SHP77 (cell line): Measurements from ENCODE around the gene ZC3H18.

Experiments
- DNase-seq, 2 experiments: peaks; one replicate each; lab custom pipeline; 2025; lab: John Stamatoyannopoulos, UW

ZC3H18 gene

DNA sequence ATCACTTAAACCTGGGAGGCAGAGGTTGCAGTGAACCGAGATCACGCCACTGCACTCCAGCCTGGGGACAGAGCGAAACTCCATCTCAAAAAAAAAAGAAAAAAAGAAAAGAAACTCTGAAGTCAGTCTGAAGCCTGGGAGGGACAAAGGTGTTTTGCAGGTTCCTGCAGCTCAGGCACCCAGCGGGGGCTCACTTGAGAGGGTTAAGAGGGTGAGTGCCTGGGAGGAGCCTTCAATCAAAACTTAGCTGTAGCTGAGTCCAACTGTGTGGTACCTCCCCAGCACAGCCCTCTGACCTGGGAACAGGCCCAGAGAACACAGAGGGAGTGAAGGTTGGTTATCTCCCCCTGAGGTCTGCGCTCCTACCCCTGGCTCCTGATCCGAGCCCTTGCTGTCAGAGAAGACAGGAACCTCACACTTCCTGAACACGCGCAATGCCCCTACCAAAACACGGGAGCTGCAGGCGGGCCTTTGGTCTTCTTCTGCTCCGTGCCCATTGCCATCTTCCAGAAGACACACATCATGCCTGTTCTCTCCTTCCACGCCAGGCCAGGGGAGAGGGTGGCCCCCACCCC, 20.4 kb upstream of the ZC3H18 start:
- no peak for DNase-seq

DNA sequence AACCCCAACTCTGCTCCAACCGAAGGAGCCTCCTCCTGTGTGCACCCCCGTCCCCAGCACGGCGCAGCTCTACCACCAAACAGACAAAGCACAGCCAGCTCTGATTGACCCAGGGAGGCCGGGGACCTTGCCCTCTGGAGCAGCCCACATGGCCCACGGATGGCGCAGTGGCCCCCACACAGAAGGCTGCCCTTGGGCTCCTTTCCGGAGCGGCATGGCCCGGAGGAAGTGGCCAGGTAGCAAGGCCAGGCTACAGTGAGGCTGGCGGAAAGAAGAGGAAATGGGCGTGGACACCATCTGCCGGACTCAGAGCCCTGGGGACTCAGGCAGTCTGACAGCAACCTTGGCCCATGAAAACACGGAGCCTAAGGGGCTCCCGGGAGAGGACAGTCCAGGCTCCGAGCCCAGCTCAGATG, 19.9 kb upstream of the ZC3H18 start:
- DNase-seq: no peak

DNA sequence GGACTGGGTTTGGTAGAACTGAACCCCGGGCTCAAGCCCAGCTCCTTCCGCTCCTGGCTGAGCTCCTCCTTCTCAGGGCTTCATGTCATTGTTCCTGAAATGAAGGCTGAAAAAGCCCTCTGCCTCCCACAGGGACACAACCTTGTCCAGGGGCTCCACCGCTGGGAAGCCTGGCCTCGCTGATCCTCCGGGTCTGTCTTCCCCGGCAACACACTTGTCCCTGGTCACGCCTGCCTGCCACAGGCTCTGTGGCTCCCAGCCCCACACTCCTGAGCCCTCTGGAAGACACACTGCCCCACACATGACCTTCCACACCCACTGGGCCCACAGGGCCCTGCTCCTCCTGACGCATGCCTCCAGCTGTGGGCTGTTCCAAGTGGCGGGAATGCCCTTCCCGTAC, 18.0 kb upstream of the ZC3H18 start:
- DNase-seq: no peak

DNA sequence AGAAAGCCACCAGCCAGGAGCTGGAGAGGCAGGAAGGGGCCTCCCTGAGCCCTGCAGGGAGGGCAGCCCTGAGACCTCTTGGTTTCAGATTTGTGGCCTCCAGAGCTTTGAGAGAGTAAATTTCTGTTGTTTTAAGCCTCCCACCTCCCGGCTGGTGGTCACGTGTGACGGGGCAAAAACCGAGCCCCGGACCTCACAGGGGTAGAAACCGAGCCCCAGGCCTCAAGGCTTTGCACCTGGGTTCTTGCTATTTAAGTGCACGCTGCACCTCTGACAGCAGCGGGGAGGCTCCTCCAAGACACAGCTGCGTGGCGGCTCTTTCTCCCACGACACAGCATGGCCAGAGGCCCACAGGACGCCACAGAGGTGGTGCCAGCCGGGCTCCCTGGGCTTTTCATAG, 17.4 kb upstream of the ZC3H18 start:
- no peak for DNase-seq

DNA sequence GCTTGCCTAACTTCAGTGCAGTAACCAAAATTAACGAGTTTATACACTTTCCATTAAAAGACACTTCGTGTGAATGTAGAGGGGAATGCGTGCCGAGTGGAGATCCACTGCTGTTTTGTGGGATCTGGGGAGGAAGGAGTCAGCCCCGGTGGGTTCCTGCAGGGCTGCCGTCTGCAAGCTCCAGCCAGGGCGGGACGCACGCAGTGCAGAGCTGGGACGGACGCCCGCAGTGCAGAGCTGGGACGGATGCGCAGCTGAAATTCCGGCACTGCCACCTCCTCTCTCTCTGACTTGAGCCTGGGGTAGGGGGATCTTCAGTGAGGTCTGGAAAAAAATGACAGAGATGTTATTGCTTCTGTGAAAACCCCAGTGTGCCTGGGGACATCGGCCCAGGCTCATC, 16.5 kb upstream of the ZC3H18 start:
- DNase-seq: no peak

DNA sequence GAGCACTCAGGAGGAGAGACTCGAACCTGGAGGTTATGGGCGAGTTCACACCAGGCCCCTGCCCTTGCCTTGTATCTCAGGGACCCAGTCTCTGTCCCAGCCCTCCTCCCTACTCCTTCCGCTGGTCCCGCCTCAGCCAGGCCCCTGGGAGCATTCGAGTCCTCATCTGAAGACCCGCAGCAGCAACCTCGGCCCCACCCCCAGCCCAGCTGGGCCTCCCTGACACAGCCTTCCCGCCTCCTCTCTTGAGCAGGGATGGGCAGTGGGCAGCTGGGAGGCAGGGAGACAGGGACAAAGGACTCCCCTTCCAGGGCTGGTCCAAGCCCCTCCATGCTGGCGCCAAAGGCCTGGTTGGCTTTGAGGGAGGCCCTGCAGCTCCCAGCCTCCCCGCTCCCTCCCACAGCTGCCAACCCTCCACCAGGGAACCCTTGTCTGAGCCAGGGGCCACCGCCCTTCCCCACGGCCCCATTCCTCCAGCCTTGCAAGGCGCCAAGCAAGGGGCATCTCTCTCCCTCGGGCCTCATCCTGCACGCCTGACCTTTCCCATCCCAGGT, 15.4 kb upstream of the ZC3H18 start:
- no peak for DNase-seq

DNA sequence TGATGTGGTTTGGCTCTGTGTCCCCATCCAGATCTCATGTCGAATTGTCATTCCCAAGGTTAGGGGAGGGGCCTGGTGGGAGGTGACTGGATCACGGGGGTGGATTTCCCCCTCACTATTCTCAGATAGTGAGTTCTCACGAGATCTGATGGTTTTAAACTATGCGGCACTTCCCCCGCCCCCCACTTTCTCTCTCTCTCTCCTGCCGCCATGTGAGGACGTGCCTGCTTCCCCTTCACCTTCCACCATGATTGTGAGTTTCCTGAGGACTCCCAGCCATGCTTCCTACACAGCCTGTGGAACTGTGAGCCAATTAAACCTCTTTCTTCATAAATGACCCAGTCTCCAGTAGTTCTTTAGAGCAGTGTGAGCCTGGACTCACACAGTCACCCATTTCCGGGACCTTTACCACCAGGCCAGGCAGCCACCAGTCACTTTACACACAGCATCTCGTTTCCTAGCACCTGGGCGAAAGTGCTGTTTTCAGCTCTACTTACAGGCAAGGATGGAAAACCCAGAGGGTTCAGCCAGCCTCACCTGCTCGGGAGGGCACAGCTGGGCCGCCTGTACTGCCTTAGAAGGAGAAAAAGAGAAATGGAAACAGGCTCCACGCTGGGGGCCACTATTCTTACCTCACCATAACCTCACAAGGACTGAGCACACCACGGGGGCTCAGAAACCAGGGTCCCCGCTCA, 13.8 kb upstream of the ZC3H18 start:
- no peak for DNase-seq

DNA sequence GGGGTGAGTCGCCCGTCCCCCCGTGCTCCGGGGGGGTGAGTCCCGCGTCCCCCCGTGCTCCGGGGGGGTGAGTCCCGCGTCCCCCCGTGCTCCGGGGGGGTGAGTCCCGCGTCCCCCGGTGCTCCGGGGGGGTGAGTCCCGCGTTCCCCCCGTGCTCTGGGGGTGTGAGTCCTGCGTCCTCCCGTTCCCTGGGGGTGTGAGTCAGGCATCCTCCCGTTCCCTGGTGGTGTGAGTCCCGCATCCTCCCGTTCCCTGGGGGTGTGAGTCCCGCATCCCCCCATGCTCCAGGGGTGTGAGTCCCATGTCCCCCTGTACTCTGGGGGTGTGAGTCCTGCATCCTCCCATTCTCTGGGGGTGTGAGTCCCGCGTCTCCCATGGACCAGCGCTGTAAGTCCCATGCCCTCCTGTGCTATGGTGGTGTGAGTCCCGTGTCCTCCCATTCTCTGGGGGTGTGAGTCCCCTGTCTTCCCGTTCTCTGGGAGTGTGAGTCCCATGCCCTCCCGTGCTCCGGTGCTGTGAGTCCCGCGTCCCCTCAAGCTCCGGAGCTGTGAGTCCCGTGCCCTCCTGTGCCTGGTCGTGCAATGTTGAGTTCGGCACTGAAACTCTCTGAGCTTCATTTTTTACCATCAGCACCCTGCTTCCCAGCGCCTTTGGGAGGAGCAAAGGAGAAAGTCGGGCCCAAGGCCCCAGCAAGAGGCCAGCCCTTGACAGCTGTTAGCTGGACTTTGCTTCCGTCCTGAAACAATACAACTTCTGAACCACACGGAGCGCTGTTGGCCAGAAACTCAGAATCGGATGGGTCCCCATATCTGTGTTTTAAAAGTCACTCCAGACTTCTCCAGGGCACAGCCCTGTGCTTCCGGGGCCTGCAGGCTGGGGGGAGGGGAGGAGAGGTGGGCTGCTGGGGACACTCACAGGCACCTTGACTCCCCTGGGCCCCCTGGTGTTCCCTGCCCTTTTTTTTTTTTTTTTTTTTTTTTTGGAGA, 11.5 kb upstream of the ZC3H18 start:
- DNase-seq: peak; percentile 71 to 89

DNA sequence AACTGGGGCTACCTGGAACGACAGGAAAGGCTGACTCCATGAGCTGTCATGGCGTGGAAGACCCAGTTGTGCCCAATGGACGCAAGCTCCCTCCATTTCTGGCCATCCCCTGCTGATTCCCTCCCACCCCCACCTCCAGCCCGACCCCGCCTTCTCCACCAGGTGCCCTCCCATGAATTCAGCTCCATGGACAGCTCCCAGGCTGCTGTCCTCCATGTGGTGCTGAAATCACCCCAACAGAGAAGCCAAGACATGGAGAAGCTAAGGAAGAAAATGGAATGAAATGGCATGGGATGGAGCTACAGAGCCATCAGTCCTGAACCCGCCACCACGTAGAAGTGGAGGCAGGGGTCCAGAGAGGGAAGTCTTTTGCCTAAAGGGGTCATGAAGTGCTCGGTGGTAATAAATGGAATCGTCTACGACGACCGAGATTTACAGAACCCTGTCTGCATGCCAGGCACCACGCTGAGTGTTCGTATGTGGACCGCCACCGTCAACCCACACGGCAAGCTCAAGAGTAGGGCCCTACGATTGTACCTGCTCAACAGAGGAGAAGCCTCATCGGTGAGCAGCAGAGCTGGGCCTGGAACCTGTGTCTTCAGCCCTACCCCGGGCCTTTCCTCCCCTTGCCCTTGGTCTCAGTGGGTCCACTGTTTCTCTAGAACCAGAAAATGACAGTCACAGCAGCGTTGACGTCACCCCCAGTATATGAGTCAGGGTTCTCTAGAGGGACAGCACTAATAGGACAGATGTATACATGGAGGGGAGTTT, 9.3 kb upstream of the ZC3H18 start:
- no peak for DNase-seq

DNA sequence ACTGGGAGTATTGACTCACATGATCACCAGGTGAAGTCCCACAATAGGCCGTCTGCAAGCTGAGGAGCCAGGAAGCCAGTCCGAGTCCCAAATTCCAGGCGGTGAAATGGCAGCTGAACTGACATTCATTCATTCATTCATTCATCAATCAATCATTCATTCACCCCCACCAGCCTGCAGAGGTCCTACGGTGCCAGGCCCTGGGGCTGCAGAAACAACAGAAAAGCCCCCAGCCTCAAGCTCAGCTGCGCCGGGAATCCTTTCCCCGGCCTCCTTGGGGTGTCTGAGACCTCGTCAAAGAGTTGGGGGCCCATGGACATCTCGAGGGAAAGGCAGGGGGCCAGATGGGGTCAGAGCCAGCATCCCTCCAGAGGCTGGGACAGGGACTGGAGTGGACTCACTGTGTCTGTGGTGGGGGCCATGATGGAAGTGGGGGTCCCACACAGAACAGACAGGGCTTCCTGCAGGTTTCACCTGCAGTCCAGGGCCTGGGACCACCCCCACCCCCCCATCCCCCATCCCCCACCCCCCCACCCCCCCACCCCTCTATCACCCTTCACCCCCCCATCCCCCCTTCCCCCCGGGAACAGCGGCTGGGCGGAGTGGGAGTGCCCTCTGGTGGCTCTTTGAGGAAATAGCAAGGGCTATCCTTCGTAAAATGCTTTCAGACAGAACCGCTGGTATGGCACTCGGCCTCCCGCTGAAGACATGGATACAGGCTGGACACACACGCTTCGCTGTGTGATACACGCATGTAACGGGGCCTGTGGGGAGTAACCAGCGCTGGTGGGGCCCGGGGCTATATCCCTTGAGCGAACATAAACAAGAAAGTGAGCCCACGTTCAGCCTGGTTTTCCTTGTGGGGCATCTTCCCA, 8.5 kb upstream of the ZC3H18 start:
- DNase-seq: peak; percentile 59 to 72

DNA sequence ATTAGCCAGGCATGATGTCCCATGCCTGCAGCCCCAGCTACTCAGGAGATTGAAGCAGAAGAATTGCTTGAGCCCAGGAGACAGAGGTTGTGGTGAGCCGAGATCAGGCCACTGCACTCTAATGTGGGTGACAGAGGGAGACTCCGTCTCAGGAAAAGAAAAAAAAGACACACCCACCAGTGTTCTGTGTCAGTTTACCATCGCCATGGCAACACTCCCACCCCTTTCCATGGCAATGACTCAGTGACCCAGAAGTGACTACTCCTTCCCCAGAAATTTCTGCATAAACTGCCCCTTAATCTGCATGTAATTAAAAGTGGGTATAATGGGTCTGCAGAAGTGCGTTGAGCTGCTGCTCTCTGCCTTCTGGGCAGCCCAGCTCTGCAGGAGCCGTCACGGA, 4.0 kb upstream of the ZC3H18 start:
- no peak for DNase-seq

DNA sequence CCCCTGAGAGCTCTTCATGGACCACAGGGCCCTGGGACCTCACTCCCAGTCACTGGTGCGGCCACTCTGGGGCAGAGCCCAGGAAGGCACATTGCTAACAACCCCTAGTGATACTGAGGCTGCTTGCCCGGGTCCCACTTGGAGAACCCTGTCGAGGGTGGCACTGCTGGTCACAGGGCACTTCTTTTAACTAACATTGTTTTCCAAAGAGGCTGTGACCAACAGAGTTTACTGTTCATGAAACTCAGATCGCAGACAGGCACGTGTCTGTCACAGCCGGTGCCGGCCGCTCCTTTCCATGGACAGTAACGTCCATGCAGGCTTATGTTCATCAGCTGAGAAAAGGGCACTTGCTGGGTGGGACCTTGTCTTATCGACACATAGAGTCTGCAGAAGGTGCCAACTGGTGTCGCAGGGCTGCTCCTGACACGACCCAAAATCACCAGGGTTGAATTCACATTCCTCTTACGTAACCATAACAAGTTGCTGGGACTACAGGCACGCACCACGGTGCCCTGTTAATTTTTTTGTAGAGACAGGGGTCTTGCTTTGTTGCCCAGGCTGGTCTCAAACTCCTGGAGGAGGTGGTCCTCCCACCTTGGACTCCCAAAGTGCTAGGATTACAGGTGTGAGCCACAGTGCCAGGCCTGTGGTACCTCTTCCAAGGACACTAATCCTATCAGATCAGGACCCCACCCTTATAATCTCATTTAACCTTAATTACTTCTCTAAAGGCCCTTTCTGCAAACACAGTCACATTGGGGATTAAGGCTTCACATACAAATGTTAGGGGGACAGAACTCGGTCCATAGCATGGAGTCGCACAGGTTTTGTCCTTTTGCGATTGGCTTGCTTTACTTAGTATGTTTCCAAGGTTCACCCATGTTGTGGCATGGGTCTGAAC, 1.2 kb upstream of the ZC3H18 start:
- DNase-seq: no peak

DNA sequence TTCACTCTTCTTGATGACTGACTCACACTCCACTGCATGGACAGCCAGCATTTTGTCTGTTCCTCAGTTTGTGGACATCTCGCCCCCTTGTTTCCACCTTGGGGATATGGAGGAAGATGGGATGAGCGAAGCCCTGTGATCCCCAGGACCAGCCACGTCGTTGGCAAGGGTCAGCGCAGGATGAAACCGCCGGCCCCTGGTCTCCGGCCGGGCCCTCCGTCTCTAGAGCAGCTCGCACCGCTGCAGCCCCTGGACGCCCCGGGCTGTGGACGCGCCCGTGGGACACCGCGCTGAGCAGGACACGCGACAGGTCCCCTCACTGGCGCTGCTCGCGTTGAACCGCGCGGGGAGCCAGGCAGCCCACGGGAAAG, 604 bp upstream of the ZC3H18 start:
- no peak for DNase-seq

DNA sequence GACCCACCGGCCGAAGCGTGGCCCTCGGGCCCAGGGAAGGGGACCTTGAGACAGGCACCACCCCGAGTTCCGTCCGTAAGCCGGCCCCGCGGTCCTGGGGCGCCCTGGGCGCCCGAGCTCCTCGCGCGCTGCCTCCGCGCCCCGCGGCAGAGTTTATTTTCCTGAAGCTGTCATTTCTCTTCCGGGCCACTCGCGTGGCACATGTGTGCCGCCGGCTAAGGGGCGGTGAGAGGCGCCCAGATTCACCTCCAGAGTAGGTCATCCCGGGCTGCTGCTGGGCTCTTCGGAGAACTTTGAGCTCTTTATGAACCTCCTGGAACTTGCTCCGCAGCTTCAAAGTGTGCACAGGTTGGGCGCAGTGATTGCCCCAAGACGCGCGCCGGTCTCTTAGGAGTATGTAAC, 489 bp downstream of the ZC3H18 start:
- no peak for DNase-seq

DNA sequence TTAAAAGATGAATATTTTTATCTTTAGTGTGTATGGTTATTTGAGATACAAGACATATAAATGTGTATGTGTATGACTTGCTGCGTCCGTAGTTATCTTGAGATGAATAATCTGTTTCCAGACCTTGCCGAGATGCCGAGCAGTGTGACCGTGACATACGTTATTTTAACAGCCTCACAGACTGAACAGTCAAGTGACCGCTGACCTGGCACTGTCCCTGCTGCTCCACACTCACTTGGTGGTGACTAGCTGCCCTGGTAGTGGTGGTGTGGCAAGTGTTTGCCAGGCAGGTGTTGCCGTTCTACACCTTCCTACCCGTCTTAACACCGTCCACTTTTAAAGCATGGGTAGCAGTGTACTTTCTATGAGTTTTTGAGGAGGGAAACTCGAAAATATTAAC, 5.0 kb downstream of the ZC3H18 start:
- no peak for DNase-seq

DNA sequence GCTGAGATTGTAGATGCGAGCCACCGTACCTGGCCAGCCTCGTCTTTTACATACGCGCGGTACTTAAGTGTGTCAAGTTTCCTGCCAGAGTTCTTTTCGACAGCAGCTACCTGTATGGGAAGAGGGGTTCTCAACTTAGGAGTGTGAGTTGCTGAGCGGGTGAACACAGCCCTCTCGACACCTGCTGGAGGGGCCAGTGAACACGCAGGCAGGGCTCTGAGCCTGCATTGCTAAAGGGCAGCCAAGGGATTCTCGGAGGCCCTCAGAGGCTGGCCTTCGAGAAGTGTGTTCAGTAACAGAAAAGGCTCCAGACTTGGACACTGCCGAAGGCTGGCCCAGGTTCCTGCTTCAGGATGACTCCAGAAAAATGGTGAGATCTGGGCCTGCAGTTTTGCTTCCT, 6.1 kb downstream of the ZC3H18 start:
- DNase-seq: no peak

DNA sequence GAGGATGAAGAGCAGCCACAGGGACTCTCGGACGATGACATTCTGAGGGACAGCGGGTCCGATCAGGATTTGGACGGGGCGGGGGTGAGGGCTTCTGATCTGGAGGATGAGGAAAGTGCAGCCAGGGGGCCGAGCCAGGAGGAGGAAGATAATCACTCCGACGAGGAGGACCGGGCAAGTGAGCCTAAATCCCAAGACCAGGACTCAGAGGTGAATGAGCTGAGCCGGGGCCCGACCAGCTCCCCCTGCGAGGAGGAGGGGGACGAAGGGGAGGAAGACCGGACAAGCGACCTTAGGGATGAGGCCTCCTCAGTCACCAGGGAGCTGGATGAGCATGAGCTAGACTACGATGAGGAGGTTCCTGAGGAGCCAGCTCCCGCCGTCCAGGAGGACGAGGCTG, 7.0 kb downstream of the ZC3H18 start:
- DNase-seq: no peak

DNA sequence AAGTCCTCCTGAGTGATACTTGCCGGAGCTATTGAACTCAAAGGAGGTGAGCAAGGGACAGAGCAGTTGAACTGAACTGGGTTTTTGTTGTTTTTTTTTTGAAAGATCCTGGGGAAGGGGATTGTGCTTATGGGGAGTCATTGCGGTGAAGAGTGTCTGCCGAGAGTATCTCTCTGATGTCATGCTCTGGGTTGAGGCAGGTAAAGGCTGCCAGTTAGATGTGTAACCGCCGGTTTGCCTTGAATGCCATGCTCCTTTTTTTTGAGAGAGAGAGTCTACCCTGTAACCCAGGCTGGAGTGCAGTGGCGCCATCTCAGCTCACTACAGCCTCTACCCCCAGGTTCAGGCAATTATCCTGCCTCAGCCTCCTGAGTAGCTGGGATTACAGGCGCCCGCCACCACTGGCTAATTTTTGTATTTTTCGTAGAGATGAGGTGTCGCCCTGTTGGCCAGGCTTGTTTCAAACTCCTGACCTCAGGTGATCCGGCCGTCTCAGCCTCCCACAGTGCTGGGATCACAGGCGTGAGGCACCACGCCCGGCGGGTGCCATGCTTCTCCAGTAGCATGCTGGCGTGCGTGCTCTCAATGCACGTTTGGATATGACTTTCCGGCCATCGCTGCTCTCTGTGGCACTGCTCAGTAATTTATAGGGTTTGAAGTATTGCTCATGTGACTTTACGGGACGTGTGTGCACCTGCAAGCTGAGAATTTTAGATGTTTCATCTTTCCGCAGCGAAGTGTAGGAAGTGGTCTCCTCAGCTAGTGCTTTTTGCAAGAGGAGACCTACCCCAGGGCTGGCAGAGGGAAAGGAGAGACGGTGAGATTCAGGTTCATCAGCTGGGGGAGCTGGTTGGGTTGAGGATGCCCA, 8.5 kb downstream of the ZC3H18 start:
- DNase-seq: no peak

DNA sequence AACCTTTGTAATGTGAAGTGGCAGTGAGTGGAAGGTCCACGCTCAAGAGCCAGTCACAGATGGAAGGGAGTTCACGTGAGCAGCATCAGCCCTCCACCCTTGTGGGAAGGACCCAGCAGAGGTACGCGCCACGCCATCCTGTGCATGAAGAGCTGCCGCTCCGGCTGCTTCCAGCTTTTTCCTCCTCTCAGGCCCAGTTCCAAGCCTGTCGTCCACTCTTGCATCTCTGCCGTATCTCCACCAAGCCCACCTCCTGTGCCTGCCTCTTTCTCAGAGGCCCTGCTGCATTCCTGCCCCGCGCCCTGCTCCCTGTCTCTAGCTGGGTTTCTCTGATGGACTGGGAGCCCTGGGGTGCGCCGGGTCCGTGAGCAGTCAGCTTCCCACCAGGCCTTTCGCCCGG, 10.2 kb downstream of the ZC3H18 start:
- no peak for DNase-seq
